Endothelial cell of umbilical vein (primary cell): ENCODE measurements around the gene MVK. TPM values are rescaled to one million over a fixed set of nuclear protein-coding genes. Genes with fewer than 3 reads are reported as not detected.

Source experiments
- BruUV-seq: library from RNA; stranded (reverse); fragments of 400-500 nt; replicated peaks from 2 replicates; lab custom pipeline; 2021; lab: Mats Ljungman, UMichigan
- CTCF ChIA-PET: fragments of 300-600, 350-600 bp; sonication (Branson Sonifier 250); formaldehyde crosslinking; loops from one replicate; lab custom pipeline; 2021; ENCODE audit warnings: antibody characterized with exemption, inconsistent platforms; lab: Charles Lee
- POLR2A ChIA-PET: fragments of 300-600, 350-600 bp; sonication (Branson Sonifier 250); formaldehyde crosslinking; loops from one replicate; lab custom pipeline; 2021; ENCODE audit warnings: antibody characterized with exemption, inconsistent platforms; lab: Charles Lee
- DNase-seq: peaks from one replicate; pipeline ENCODE4 v3.0.0-alpha.2; 2011; ENCODE audit warnings: low read depth, low spot score
- FAIRE-seq: peaks from 2 replicates; lab custom pipeline; 2011; peaks lifted over from hg19 to GRCh38; lab: Jason Lieb, UNC
- H2AFZ ChIP-seq: 2 replicates; pipeline ENCODE4 v1.6.0; 2012; ENCODE audit warnings: low read depth, low read length, control low read depth, inconsistent platforms
- H3K27ac ChIP-seq: 2 replicates; pipeline ENCODE4 v1.5.1; 2011; ENCODE audit warnings: low read depth, mild to moderate bottlenecking, control low read depth, low read length, moderate library complexity; ENCODE audit not compliant: insufficient read depth
- H3K27me3 ChIP-seq, 2 experiments: 2 replicates each; pipeline versions ENCODE4 v1.6.0 to v1.6.1; 2011; ENCODE audit warnings: low read length in 2 of 2, mixed read lengths in 1 of 2; ENCODE audit not compliant: control insufficient read depth in 2 of 2, insufficient read depth in 2 of 2
- H3K36me3 ChIP-seq, 2 experiments: 2 replicates in 1 of 2; 3 replicates in 1 of 2; pipeline ENCODE4 v1.5.1; 2011; ENCODE audit warnings: low read length in 2 of 2, mild to moderate bottlenecking in 1 of 2, moderate library complexity in 1 of 2; ENCODE audit not compliant: control insufficient read depth in 2 of 2, insufficient read depth in 2 of 2; ENCODE audit errors: extremely low read depth in 1 of 2
- H3K4me1 ChIP-seq: 3 replicates; pipeline ENCODE4 v1.5.1; 2011; ENCODE audit warnings: mild to moderate bottlenecking, low read length; ENCODE audit not compliant: control insufficient read depth, insufficient read depth; ENCODE audit errors: extremely low read depth
- H3K4me2 ChIP-seq: 2 replicates; pipeline ENCODE4 v1.6.1; 2011; ENCODE audit warnings: low read length, control low read depth, mixed read lengths; ENCODE audit not compliant: insufficient read depth
- H3K4me3 ChIP-seq, 3 experiments: fragments of 200-600 bp in 1 of 3; sonication (generic), shearing (Covaris generic) in 1 of 3; replicated peaks in 1 of 3; 2 replicates each; pipeline ENCODE4 v1.5.1; 2011 to 2016; ENCODE audit warnings: control low read depth in 3 of 3, low read length in 3 of 3, mild to moderate bottlenecking in 2 of 3, inconsistent platforms in 1 of 3, low read depth in 1 of 3, moderate library complexity in 1 of 3; ENCODE audit not compliant: insufficient read depth in 1 of 3
- H3K79me2 ChIP-seq: 2 replicates; pipeline ENCODE4 v1.6.0; 2012; ENCODE audit warnings: low read length, inconsistent platforms; ENCODE audit not compliant: control insufficient read depth, insufficient read depth
- H3K9ac ChIP-seq: replicated peaks from 2 replicates; pipeline ENCODE3; 2011; ENCODE audit warnings: low read length, control low read depth; ENCODE audit not compliant: insufficient read depth; ENCODE audit errors: extremely low read depth
- H3K9me1 ChIP-seq: replicated peaks from 3 replicates; pipeline ENCODE4 v1.6.0; 2011; ENCODE audit warnings: mild to moderate bottlenecking, low read length; ENCODE audit not compliant: control insufficient read depth, insufficient read depth; ENCODE audit errors: extremely low read depth
- H3K9me3 ChIP-seq: replicated peaks from 2 replicates; pipeline ENCODE4 v1.5.1; 2012; ENCODE audit warnings: low read length, inconsistent platforms; ENCODE audit not compliant: control insufficient read depth, insufficient read depth
- H4K20me1 ChIP-seq: replicated peaks from 2 replicates; pipeline ENCODE3; 2011; ENCODE audit warnings: mild to moderate bottlenecking, low read length; ENCODE audit not compliant: control insufficient read depth, insufficient read depth; ENCODE audit errors: extremely low read depth
- EZH2 ChIP-seq: IDR thresholded peaks from 2 replicates; pipeline ENCODE4 v1.6.1; 2012; ENCODE audit warnings: borderline replicate concordance, low read depth, mild to moderate bottlenecking, moderate library complexity, low read length, inconsistent platforms; ENCODE audit not compliant: severe bottlenecking
- FOS ChIP-seq: IDR thresholded peaks from 2 replicates; pipeline ENCODE4 v1.6.1; 2011; ENCODE audit warnings: mild to moderate bottlenecking, low read length, moderate library complexity, borderline replicate concordance; ENCODE audit not compliant: insufficient read depth
- GATA2 ChIP-seq: IDR thresholded peaks from 2 replicates; pipeline ENCODE4 v1.7.0; 2011; ENCODE audit warnings: low read depth, mild to moderate bottlenecking, moderate library complexity, mixed read lengths, low read length; ENCODE audit not compliant: insufficient read length, insufficient read depth
- JUN ChIP-seq: IDR thresholded peaks from 2 replicates; pipeline ENCODE4 v1.6.1; 2011; ENCODE audit warnings: borderline replicate concordance, low read depth; ENCODE audit not compliant: insufficient read length, insufficient read depth
- MYC ChIP-seq: IDR thresholded peaks from one replicate; pipeline ENCODE4 v1.6.1; 2011; ENCODE audit warnings: mild to moderate bottlenecking, low read depth, low read length
- POLR2AphosphoS5 ChIP-seq: IDR thresholded peaks from 2 replicates; pipeline ENCODE4 v1.6.1; 2012; ENCODE audit warnings: low read depth, mild to moderate bottlenecking, control low read depth, low read length, moderate library complexity; ENCODE audit not compliant: insufficient read depth
- dilution Hi-C: fragments of 300-500 bp; cut with MboI; formaldehyde crosslinking; loops from one replicate; pipeline ENCODE4 v1.15.0; 2019; ENCODE audit warnings: low sequenced_read_pairs; ENCODE audit not compliant: extremely low pct_ligation_motif_present
- intact Hi-C: fragments of 100-400 bp; cut with micrococcal nuclease; formaldehyde crosslinking; loops from one replicate; pipeline ENCODE4 v1.10.0; 2022
- polyA plus RNA-seq, 4 experiments: library from polyadenylated mRNA; depleted of rRNA in 3 of 4; stranded (reverse) in 3 of 4; unstranded in 1 of 4; fragments of >200 nt; gene quantifications; 2 replicates each; pipeline versions ENCODE4 v1.2.1 to v1.2.3, GENCODE V29; 2011 to 2012; ENCODE audit warnings: missing spikeins in 1 of 4
- total RNA-seq: library from RNA; stranded (reverse); gene quantifications from 2 replicates; pipeline ENCODE4 v1.2.3, GENCODE V29; 2021
- TF ChIP-seq, protein P1 (sequence below): IDR thresholded peaks from 2 replicates; pipeline ENCODE4 v1.6.1; 2011; ENCODE audit not compliant: insufficient read depth, insufficient read length
- TF ChIP-seq, protein P2 (sequence below), 2 donors: IDR thresholded peaks; 1 replicate in 1 of 2; 2 replicates in 1 of 2; pipeline ENCODE4 v1.5.1; 2011; ENCODE audit warnings: low read length in 2 of 2, mild to moderate bottlenecking in 2 of 2, moderate library complexity in 2 of 2, control low read depth in 1 of 2, inconsistent platforms in 1 of 2, low read depth in 1 of 2; ENCODE audit not compliant: insufficient read depth in 1 of 2; ENCODE audit errors: extremely low read depth in 1 of 2

MVK gene
- total and polyA plus RNA-seq, 2 donors (not counting 3 experiments of a cell fraction or from before 2014, with no cell fraction given), result 32.6 to 42.6 TPM

DNA sequence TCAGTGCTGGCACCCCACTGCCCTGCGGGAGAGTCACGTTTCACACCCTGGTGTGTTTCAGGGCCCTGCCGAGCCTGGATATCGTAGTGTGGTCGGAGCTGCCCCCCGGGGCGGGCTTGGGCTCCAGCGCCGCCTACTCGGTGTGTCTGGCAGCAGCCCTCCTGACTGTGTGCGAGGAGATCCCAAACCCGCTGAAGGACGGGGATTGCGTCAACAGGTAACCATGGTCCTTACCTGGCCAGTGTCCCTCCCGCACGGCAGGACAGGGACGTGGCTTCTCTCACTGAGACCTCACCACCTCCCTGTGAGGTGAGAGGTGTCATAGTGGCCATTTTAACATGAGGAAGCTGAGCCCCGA is 7.7 kb downstream of the MVK start:
- CTCF ChIA-PET, result interaction anchor here (1.8 kb wide), 1 partner anchor 62 kb away, joined by 7 read pairs; no protein-coding TSS in a partner anchor
- DNase-seq (no peak), FAIRE-seq (no peak)
- Histone ChIP-seq H3K4me2 (no peak overlapping the region), H3K9ac (no peak overlapping the region), H3K36me3 (peaks cover 6 to 40% of the 10 kb centered on the region in 2 experiments), H3K79me2 (no peaks in the 10 kb centered on the region), H3K27ac (no peak overlapping the region), H4K20me1 (no peaks in the 10 kb centered on the region), H3K4me1 (no peaks in the 10 kb centered on the region), H3K9me1 (no peaks in the 10 kb centered on the region), H3K9me3 (no peaks in the 10 kb centered on the region), H2AFZ (no peak overlapping the region), H3K4me3 (no peak overlapping the region), H3K27me3 (no peaks in the 10 kb centered on the region)
- intact Hi-C loops (no loop called here), dilution Hi-C loops (no loop called here)
- TF ChIP-seq POLR2AphosphoS5, result no peak
- TF ChIP-seq GATA2, result no peak
- TF ChIP-seq, protein P1, sequence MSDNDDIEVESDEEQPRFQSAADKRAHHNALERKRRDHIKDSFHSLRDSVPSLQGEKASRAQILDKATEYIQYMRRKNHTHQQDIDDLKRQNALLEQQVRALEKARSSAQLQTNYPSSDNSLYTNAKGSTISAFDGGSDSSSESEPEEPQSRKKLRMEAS, result no peak
- TF ChIP-seq, protein P2, sequence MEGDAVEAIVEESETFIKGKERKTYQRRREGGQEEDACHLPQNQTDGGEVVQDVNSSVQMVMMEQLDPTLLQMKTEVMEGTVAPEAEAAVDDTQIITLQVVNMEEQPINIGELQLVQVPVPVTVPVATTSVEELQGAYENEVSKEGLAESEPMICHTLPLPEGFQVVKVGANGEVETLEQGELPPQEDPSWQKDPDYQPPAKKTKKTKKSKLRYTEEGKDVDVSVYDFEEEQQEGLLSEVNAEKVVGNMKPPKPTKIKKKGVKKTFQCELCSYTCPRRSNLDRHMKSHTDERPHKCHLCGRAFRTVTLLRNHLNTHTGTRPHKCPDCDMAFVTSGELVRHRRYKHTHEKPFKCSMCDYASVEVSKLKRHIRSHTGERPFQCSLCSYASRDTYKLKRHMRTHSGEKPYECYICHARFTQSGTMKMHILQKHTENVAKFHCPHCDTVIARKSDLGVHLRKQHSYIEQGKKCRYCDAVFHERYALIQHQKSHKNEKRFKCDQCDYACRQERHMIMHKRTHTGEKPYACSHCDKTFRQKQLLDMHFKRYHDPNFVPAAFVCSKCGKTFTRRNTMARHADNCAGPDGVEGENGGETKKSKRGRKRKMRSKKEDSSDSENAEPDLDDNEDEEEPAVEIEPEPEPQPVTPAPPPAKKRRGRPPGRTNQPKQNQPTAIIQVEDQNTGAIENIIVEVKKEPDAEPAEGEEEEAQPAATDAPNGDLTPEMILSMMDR (IDR thresholded peaks at IDR 0.05; ENCODE audit: extremely low read depth in 1 of 2, insufficient read depth in 1 of 2, low read depth in 1 of 2, low read length in 2 of 2), result no peak
- TF ChIP-seq JUN, result no peak
- no peak for TF ChIP-seq FOS
- TF ChIP-seq EZH2, result no peak
- TF ChIP-seq MYC, result no peak
- POLR2A ChIA-PET, result no interaction called here
- no TSS peak for BruUV-seq
